HepG2 (cell line): Measurements from ENCODE around the gene C9. TPM values are rescaled to one million over a fixed set of nuclear protein-coding genes. Genes with fewer than 3 reads are reported as not detected.
"Not testable (repeated sequence)": the region's sequence is repeated elsewhere in the genome, so short reads cannot be mapped to it uniquely, and the experiment has no call there.

ENCODE experiments used
- ATAC-seq: fragments of 200-7000 bp; cut with Tn5 transposase; 3 replicates; pipeline ENCODE4 v1.9.1; 2020; ENCODE audit warnings: mild to moderate bottlenecking, moderate library complexity
- BruUV-seq: library from RNA; stranded (reverse); fragments of 400-500 nt; replicated peaks from 2 replicates; lab custom pipeline; 2021; lab: Mats Ljungman, UMichigan
- CTCF ChIA-PET: fragments of 300-600 bp; formaldehyde crosslinking; extraction: SDS; loops from one replicate; lab custom pipeline; 2021; ENCODE audit warnings: low total read pairs, inconsistent platforms, low intra/inter-chr PET ratio; lab: Yijun Ruan, JAX
- POLR2A ChIA-PET: fragments of 350-600 bp; sonication (Branson Sonifier 250); formaldehyde crosslinking; loops from one replicate; lab custom pipeline; 2020; ENCODE audit warnings: antibody characterized with exemption, inconsistent platforms; lab: Yijun Ruan, JAX
- DNase-seq: peaks from one replicate; pipeline ENCODE4 v3.0.0-alpha.2; 2015; ENCODE audit warnings: low spot score
- FAIRE-seq: peaks from 3 replicates; lab custom pipeline; 2011; peaks lifted over from hg19 to GRCh38; lab: Jason Lieb, UNC
- H2AFZ ChIP-seq: one replicate; pipeline ENCODE4 v1.6.1; 2011; ENCODE audit warnings: low read length, inconsistent platforms
- H3K27ac ChIP-seq: fragments of 300-600 bp; 3 replicates; pipeline ENCODE4 v1.8.0; 2011; ENCODE audit warnings: mixed run types, mild to moderate bottlenecking, mixed read lengths, low read length, inconsistent platforms; ENCODE audit not compliant: insufficient read depth; ENCODE audit errors: extremely low read length
- H3K27me3 ChIP-seq, 2 experiments: fragments of 200-600 bp in 1 of 2; 2 replicates in 1 of 2; 3 replicates in 1 of 2; pipeline versions ENCODE4 v1.6.0 to v1.8.0; 2011; ENCODE audit warnings: low read length in 2 of 2, mild to moderate bottlenecking in 2 of 2, moderate library complexity in 2 of 2, inconsistent platforms in 1 of 2; ENCODE audit not compliant: insufficient read depth in 2 of 2, control insufficient read depth in 1 of 2
- H3K36me3 ChIP-seq, 2 experiments: fragments of 200-600 bp in 1 of 2; replicated peaks in 1 of 2; 2 replicates in 1 of 2; 3 replicates in 1 of 2; pipeline versions ENCODE4 v1.5.1 to v1.8.0; 2011; ENCODE audit warnings: low read length in 2 of 2, inconsistent platforms in 1 of 2; ENCODE audit not compliant: insufficient read depth in 2 of 2, control insufficient read depth in 1 of 2
- H3K4me1 ChIP-seq: 2 replicates; pipeline ENCODE4 v1.5.1; 2012; ENCODE audit warnings: low read length, inconsistent platforms; ENCODE audit not compliant: insufficient read depth
- H3K4me2 ChIP-seq: 2 replicates; pipeline ENCODE4 v1.6.0; 2011; ENCODE audit warnings: low read depth, low read length, inconsistent platforms
- H3K4me3 ChIP-seq, 3 experiments: fragments of 200-600 bp in 1 of 3; sonication (generic), shearing (Covaris generic) in 1 of 3; replicated peaks in 1 of 3; 2 replicates each; pipeline ENCODE4 v1.5.1; 2011 to 2016; ENCODE audit warnings: low read length in 3 of 3, inconsistent platforms in 2 of 3, low read depth in 2 of 3, mild to moderate bottlenecking in 2 of 3, control low read depth in 1 of 3, mixed read lengths in 1 of 3; ENCODE audit not compliant: insufficient read depth in 1 of 3
- H3K79me2 ChIP-seq: one replicate; pipeline ENCODE4 v1.6.1; 2011; ENCODE audit warnings: low read length, inconsistent platforms; ENCODE audit not compliant: insufficient read depth
- H3K9ac ChIP-seq: 2 replicates; pipeline ENCODE4 v1.6.0; 2011; ENCODE audit warnings: mild to moderate bottlenecking, low read depth, low read length, inconsistent platforms; ENCODE audit not compliant: insufficient read depth
- H3K9me3 ChIP-seq: 2 replicates; pipeline ENCODE4 v1.5.1; 2012; ENCODE audit warnings: mild to moderate bottlenecking, low read length
- H4K20me1 ChIP-seq: 2 replicates; pipeline ENCODE4 v1.6.0; 2011; ENCODE audit warnings: inconsistent platforms, mild to moderate bottlenecking, low read length, moderate library complexity; ENCODE audit not compliant: insufficient read depth
- ATAD3A ChIP-seq: sonication (generic); formaldehyde crosslinking; IDR thresholded peaks from 2 replicates; pipeline ENCODE4 v1.4.0; 2020; ENCODE audit warnings: missing genetic modification reagents
- CTCF ChIP-seq: sonication (generic); formaldehyde crosslinking; IDR thresholded peaks from 2 replicates; pipeline ENCODE4 v1.5.0; 2020; ENCODE audit warnings: mild to moderate bottlenecking, missing genetic modification reagents, moderate library complexity
- KAT7 ChIP-seq: IDR thresholded peaks from 2 replicates; pipeline ENCODE4 v1.6.1; 2018; ENCODE audit warnings: borderline replicate concordance, missing compliant biosample characterization
- MED1 ChIP-seq: sonication (generic); formaldehyde crosslinking; IDR thresholded peaks from 2 replicates; pipeline ENCODE4 v1.4.0; 2020; ENCODE audit warnings: missing genetic modification reagents
- NR2F6 ChIP-seq, 2 experiments: IDR thresholded peaks; 2 replicates each; pipeline ENCODE4 v1.6.1; 2016; ENCODE audit warnings: antibody characterized with exemption in 1 of 2, mild to moderate bottlenecking in 1 of 2
- RAD21 ChIP-seq: fragments of 450-650 bp; formaldehyde crosslinking; IDR thresholded peaks from 2 replicates; pipeline ENCODE4 v1.5.0; 2020; ENCODE audit warnings: mild to moderate bottlenecking
- SP4 ChIP-seq: sonication (generic); formaldehyde crosslinking; IDR thresholded peaks from 2 replicates; pipeline ENCODE4 v1.8.1; 2023; ENCODE audit warnings: mild to moderate bottlenecking, missing genetic modification reagents
- TFDP1 ChIP-seq: IDR thresholded peaks from 2 replicates; pipeline ENCODE4 v1.6.1; 2016; ENCODE audit warnings: missing compliant biosample characterization, missing genetic modification reagents, borderline replicate concordance
- ZNF263 ChIP-seq: sonication (generic); formaldehyde crosslinking; IDR thresholded peaks from 2 replicates; pipeline ENCODE4 v1.4.0; 2020; ENCODE audit warnings: missing genetic modification reagents
- ZNF354B ChIP-seq: sonication (generic); formaldehyde crosslinking; IDR thresholded peaks from 2 replicates; pipeline ENCODE4 v1.8.0; 2022; ENCODE audit warnings: mild to moderate bottlenecking, missing genetic modification reagents
- ZNF44 ChIP-seq: sonication (generic); formaldehyde crosslinking; IDR thresholded peaks from 2 replicates; pipeline ENCODE4 v1.5.1; 2020; ENCODE audit warnings: mild to moderate bottlenecking, missing genetic modification reagents
- WGBS: methylation state at CpG from one replicate; pipeline ENCODE4 v1.1.6; 2017; ENCODE audit warnings: low lambda C conversion rate; 5-methylcytosine and 5-hydroxymethylcytosine counted together
- in situ Hi-C: cut with HindIII; loops from 2 replicates; pipeline ENCODE4 v1.10.0; 2017; ENCODE audit warnings: low pct_unique_long_range_greater_than_20kb; ENCODE audit not compliant: extremely low pct_ligation_motif_present
- intact Hi-C: fragments of 100-400 bp; cut with micrococcal nuclease; formaldehyde crosslinking; loops from one replicate; pipeline ENCODE4 v1.10.0; 2022; ENCODE audit not compliant: unreplicated experiment
- polyA plus RNA-seq, 8 experiments: library from polyadenylated mRNA; depleted of rRNA in 3 of 8; stranded (reverse) in 7 of 8; unstranded in 1 of 8; fragments of >200 nt; fragmentation: Illumina TruSeq in 4 of 8; extraction: Trizol in 4 of 8; gene quantifications; 2 replicates each; pipeline versions ENCODE4 v1.2.1 to v1.2.3, GENCODE V29; 2011 to 2016; ENCODE audit warnings: low read depth in 4 of 8, missing spikeins in 1 of 8, mixed read lengths in 1 of 8; ENCODE audit not compliant: insufficient read depth in 1 of 8
- total RNA-seq, 5 experiments: library from RNA; depleted of rRNA; stranded (reverse); fragments of >200 nt; fragmentation: Illumina TruSeq; extraction: Trizol; gene quantifications; 2 replicates each; pipeline ENCODE4 v1.2.3, GENCODE V29; 2016; ENCODE audit warnings: low read depth in 1 of 5

Gene C9
- total and polyA plus RNA-seq, 2 of the 13 experiments (the other 11 are each of a cell fraction or from before 2014, with no cell fraction given) = not detected

- TF ChIP-seq NR2F6 (IDR thresholded peaks at IDR 0.05) (no peak), NR2F6 (CRISPR knock-in tag; IDR thresholded peaks at IDR 0.05) (no peak), KAT7 (CRISPR knock-in tag) (no peak), TFDP1 (no peak), MED1 (CRISPR knock-in tag) (0 out of 2 replicates have a peak, but pooled peaks have one; percentile 10), CTCF (CRISPR knock-in tag) (peak; percentile 81), ZNF263 (CRISPR knock-in tag) (0 out of 2 replicates have a peak, but pooled peaks have one; percentile 14), RAD21 (peak; percentile 55), SP4 (no peak)
These were observed 81.0 kb downstream of the C9 start (continued) for GRCh38 chr5:39283231-39283818.

- POLR2A ChIA-PET = no interaction called here
- Histone ChIP-seq H3K36me3 (no peaks in the 10 kb centered on the region), H3K4me3 (no peak overlapping the region), H3K27me3 (no peaks in the 10 kb centered on the region), H3K4me2 (no peak overlapping the region), H3K27ac (no peak overlapping the region), H3K79me2 (no peaks in the 10 kb centered on the region), H4K20me1 (no peaks in the 10 kb centered on the region), H3K4me1 (peaks cover 25% of the 10 kb centered on the region), H2AFZ (no peak overlapping the region), H3K9me3 (no peaks in the 10 kb centered on the region), H3K9ac (no peak overlapping the region)
- DNase-seq (no peak), FAIRE-seq (no peak), ATAC-seq (no peak)
- in situ Hi-C loops (loop anchor here (5.0 to 10.0 kb wide), 2 partner anchors 65 to 128 kb away; partner anchors contain the start of gene FYB1), intact Hi-C loops (loop anchor here (1.0 to 10.0 kb wide), 3 partner anchors 39 to 288 kb away; no protein-coding TSS in a partner anchor)
- no TSS peak for BruUV-seq
- WGBS = 67% methylated on average over 1 of the region's 1 CpG
- CTCF ChIA-PET = interaction anchor here (1.2 to 3.0 kb wide), 4 partner anchors 61 to 144 kb away, joined by 3 to 20 read pairs (median 8); partner anchors contain the start of gene FYB1
- TF ChIP-seq ATAD3A (CRISPR knock-in tag) = no peak
- no peak for TF ChIP-seq ZNF44 (CRISPR knock-in tag)
- no peak for TF ChIP-seq ZNF354B (CRISPR knock-in tag)
These were observed 81.7 kb downstream of the C9 start for GRCh38 chr5:39282561-39282960.

- CTCF ChIA-PET, H3K27ac ChIP-seq, DNase-seq, H3K9ac ChIP-seq, ATAC-seq, H3K36me3 ChIP-seq, H3K9me3 ChIP-seq, POLR2A ChIA-PET, H2AFZ ChIP-seq, H4K20me1 ChIP-seq, FAIRE-seq, H3K4me1 ChIP-seq, H3K79me2 ChIP-seq, BruUV-seq, intact Hi-C loops, H3K27me3 ChIP-seq, H3K4me3 ChIP-seq, in situ Hi-C loops, H3K4me2 ChIP-seq: not testable (repeated sequence)
- 28% methylated on average over 4 of the region's 4 CpGs for WGBS
These were observed 88.4 kb downstream of the C9 start for GRCh38 chr5:39275865-39276264.
